ENCODE data around the gene KIF26A.

KIF26A gene

DNA sequence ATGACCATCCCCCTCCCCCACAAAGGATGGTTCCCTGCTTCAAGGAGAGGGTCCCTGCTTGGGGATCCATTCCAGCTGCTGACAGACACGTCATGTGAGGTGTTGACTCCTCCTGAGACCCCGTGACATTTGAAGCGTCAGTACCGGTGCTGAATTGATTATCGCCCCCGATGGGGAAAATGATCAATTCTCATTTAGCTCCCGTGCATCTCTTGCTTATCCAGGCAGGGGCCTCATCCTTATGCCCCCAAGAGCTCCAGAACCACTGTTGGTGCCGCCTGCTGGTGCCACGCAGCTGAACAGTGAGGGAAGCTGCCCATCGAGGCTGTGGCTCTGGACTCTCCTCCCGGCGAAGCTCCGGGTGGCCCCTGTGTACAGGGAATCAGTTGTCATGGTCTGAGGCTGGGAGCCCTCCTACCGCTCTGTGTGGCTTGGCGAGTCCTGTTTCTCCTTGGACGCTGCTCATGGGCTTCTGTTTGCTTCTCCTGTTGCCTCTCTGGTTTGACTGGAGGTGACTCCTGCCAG is 4.6 kb downstream of the KIF26A start:
- Histone ChIP-seq H3K36me3 (peaks cover 18% of the 10 kb centered on the region), H3K9me3 (ENCODE audit: severe bottlenecking) (no peaks in the 10 kb centered on the region), H3K27me3 (ENCODE audit: insufficient read depth, low read depth, severe bottlenecking) (no peaks in the 10 kb centered on the region), H3K27ac (no peak overlapping the region), H3K4me3 (ENCODE audit: low read depth, low read length) (no peak overlapping the region)
- TF ChIP-seq, protein P1, sequence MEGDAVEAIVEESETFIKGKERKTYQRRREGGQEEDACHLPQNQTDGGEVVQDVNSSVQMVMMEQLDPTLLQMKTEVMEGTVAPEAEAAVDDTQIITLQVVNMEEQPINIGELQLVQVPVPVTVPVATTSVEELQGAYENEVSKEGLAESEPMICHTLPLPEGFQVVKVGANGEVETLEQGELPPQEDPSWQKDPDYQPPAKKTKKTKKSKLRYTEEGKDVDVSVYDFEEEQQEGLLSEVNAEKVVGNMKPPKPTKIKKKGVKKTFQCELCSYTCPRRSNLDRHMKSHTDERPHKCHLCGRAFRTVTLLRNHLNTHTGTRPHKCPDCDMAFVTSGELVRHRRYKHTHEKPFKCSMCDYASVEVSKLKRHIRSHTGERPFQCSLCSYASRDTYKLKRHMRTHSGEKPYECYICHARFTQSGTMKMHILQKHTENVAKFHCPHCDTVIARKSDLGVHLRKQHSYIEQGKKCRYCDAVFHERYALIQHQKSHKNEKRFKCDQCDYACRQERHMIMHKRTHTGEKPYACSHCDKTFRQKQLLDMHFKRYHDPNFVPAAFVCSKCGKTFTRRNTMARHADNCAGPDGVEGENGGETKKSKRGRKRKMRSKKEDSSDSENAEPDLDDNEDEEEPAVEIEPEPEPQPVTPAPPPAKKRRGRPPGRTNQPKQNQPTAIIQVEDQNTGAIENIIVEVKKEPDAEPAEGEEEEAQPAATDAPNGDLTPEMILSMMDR (IDR thresholded peaks at IDR 0.05; ENCODE audit: low read depth, low read length) = no peak
- peak; percentile 6 for DNase-seq

DNA sequence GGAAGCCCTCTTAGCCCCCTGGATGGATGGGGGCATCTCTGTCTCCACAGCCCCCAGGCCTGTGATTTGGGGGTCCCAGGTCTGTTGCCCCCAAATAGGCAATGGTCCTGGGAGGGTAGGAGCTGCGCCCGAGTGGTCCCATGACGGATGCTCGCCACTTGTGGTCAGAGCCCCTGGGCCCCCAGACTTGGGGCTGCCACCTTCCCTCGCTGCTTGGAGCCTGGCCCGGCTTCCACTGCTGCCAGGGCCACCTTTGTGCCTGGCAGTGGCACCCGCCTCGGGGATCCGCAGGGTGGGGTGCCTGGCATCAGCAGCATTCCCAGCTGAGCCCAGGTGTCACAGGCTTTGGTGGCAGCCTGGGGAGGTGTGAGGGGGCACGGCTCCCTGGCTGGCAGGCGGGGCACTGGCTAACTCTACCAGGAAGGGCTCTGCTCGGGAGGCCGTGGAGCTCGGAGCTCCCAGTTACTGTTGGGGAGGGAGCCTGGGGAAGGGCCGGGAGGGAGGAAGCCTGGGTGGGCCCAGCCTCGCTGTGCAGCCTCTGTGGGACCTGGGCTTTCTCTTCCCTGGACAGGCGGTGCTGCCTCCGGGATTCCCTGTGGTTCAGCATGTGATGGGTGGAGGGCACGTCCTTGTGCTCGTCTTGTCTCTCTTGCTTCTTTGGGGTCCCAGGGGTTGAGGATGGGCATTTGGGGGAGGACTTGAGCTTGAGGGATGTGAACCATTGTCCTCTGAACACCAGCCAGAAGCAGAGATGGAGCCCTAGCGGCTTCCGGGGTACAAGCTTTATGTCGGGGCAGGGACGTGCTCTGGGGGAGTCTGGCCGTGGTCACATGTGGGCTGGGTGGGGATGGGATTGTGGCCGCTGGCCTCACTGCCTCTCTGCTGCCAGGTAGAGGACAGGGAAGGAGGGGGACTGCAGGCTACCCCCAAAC is 5.4 kb downstream of the KIF26A start:
- no peak overlapping the region for H3K27ac ChIP-seq
- peak; percentile 3 for DNase-seq
- no peaks in the 10 kb centered on the region for H3K9me3 ChIP-seq (ENCODE audit: severe bottlenecking)
- TF ChIP-seq, protein P1 (IDR thresholded peaks at IDR 0.05; ENCODE audit: low read depth, low read length) = no peak
- peaks cover 18% of the 10 kb centered on the region for H3K36me3 ChIP-seq
- no peak overlapping the region for H3K4me3 ChIP-seq (ENCODE audit: low read depth, low read length)
- no peaks in the 10 kb centered on the region for H3K27me3 ChIP-seq (ENCODE audit: insufficient read depth, low read depth, severe bottlenecking)

DNA sequence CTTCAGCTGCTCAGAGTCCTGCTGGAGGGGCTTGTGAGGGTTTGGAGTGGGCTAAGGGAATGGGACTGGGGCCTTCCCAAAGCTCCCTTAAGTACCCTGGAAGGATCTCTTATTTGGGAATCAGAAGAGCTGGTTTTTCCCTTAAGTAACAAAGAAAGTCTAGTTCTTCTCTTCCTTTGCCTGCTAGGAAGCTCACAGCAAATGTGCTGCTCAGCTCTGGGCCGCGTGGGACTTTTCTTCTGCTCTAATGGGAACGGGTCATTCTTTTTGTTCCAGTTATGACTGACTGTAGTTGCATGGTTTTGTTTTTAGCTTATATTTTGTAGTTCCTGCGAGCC is 6.0 kb downstream of the KIF26A start:
- H3K36me3 ChIP-seq = peaks cover 18% of the 10 kb centered on the region
- no peaks in the 10 kb centered on the region for H3K27me3 ChIP-seq (ENCODE audit: insufficient read depth, low read depth, severe bottlenecking)
- no peak for DNase-seq
- no peaks in the 10 kb centered on the region for H3K9me3 ChIP-seq (ENCODE audit: severe bottlenecking)
- no peak overlapping the region for H3K4me3 ChIP-seq (ENCODE audit: low read depth, low read length)
- H3K27ac ChIP-seq = no peak overlapping the region
- TF ChIP-seq, protein P1 (IDR thresholded peaks at IDR 0.05; ENCODE audit: low read depth, low read length) = no peak

DNA sequence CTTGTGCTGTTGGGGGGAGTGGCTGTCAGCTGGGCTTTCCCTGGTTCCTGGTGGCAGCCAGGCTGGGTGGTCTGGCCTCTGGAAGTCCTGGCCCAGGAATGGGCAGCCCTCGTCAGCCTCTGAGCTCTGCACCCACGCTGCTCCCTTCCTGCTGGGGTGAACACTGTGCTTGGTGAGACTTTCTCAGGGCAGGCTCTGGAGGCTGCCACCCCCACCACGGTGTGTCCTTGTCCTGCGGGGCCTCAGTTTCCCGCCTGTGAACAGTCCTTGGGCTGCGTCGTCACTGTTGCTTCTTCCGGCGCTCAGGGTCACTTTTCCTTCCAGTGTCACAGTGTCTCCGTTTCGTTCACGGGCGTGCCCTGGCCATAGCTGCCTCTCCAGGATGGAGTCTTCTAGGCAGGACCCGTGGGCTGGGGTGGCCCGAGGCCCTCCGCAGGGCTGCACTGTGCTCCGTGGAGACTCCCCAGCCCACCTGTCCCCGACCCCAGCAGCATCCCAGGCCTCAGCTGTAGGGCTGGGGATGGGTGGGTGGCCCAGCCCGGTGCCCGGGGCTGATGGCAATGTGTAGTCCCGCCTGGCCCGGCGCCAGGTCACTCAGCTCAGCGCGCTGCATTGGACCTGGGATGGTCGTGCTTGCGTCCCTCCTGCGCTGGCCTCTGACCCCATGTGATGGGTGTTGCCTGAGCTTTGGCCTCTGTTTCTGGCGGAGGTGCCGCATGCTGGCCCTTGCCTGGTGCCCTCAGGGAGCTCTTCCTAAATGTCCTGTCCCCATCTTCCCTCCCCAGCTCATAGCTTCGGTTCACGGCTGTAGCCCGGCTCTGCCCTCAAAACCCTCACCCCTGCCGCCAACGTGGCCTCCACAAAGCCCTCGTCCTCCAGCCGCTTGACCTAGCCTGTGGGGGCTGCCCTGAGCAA is 6.8 kb downstream of the KIF26A start:
- TF ChIP-seq, protein P1 (IDR thresholded peaks at IDR 0.05; ENCODE audit: low read depth, low read length) = no peak
- peaks cover 18% of the 10 kb centered on the region for H3K36me3 ChIP-seq
- DNase-seq = peak; percentile 5

DNA sequence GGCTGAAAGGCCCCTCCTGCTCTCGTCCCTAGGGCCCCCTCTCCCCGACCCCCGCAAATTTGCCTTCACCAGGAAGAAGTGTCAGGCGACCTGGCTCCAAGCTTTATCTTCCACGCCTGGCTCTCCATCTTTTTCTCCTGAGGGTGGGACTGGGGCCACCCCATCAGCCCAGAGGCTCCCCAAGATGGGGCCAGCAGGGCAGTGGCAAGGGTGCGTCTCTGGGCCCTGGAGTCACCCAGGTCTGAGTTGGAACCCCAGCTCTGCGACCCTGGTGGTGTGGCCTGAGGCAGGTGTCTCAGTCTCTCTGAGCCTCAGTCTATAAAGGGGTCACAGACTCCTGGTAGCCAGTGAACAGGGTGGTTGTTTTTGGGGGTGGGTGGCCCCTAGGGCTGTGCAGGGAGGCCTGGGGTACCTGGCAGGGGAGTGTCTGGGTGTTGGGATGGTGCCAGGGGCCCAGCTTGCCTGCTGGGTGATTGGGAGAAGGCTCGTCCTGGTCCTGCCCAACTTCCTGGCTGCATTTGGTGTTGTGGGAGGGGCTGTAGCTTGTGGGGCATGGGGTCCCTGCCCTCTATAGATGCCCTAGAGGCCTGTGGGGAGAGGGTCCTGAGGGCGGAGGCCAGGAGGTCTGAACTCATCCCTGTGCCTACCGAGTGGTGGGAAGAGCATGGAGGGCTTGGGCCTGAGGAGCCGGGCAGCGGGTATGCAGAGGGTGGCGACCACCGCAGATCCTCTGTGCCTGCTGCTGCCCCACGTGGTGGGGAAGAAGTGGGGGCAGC is 7.6 kb downstream of the KIF26A start:
- no peak overlapping the region for H3K4me3 ChIP-seq (ENCODE audit: low read depth, low read length)
- H3K27ac ChIP-seq = no peak overlapping the region
- H3K9me3 ChIP-seq (ENCODE audit: severe bottlenecking) = no peaks in the 10 kb centered on the region
- TF ChIP-seq, protein P1 (IDR thresholded peaks at IDR 0.05; ENCODE audit: low read depth, low read length) = no peak
- H3K36me3 ChIP-seq = peaks cover 15% of the 10 kb centered on the region
- no peaks in the 10 kb centered on the region for H3K27me3 ChIP-seq (ENCODE audit: insufficient read depth, low read depth, severe bottlenecking)
- peak; percentile 3 for DNase-seq

More for the DNA sequence above, 6.8 kb downstream of the KIF26A start:
- H3K27me3 ChIP-seq (ENCODE audit: insufficient read depth, low read depth, severe bottlenecking) = no peaks in the 10 kb centered on the region
- H3K9me3 ChIP-seq (ENCODE audit: severe bottlenecking) = no peaks in the 10 kb centered on the region
- H3K27ac ChIP-seq = no peak overlapping the region
- H3K4me3 ChIP-seq (ENCODE audit: low read depth, low read length) = no peak overlapping the region

Data from WERI-Rb-1 (cell line).